ENCODE data around the gene MYL5.
A peak's percentile ranks its signal among the peaks of the same experiment; 100 is the strongest.

MYL5 gene

GRCh38 chr4:657834-658667 lies 16.3 kb upstream of the MYL5 start:
- peak; percentile 9; the same call in 2 of the 3 replicates for ATAC-seq
- TF ChIP-seq ESRRG (CRISPR knock-in tag; IDR thresholded peaks at IDR 0.05): no peak
- TF ChIP-seq, protein P1, sequence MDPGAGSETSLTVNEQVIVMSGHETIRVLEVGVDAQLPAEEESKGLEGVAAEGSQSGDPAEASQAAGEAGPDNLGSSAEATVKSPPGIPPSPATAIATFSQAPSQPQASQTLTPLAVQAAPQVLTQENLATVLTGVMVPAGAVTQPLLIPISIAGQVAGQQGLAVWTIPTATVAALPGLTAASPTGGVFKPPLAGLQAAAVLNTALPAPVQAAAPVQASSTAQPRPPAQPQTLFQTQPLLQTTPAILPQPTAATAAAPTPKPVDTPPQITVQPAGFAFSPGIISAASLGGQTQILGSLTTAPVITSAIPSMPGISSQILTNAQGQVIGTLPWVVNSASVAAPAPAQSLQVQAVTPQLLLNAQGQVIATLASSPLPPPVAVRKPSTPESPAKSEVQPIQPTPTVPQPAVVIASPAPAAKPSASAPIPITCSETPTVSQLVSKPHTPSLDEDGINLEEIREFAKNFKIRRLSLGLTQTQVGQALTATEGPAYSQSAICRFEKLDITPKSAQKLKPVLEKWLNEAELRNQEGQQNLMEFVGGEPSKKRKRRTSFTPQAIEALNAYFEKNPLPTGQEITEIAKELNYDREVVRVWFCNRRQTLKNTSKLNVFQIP (CRISPR knock-in tag; IDR thresholded peaks at IDR 0.05; ENCODE audit: borderline replicate concordance, low read depth): no peak
- TF ChIP-seq CSDC2 (CRISPR knock-in tag; IDR thresholded peaks at IDR 0.05): no peak
- TF ChIP-seq ZFP30 (CRISPR knock-in tag; IDR thresholded peaks at IDR 0.05): no peak
- no peak for TF ChIP-seq TOX (CRISPR knock-in tag; IDR thresholded peaks at IDR 0.05; ENCODE audit: borderline replicate concordance)
- no peak for TF ChIP-seq ZNF565 (CRISPR knock-in tag; conservative IDR thresholded peaks at IDR 0.05; ENCODE audit: low read depth)
- no peak for TF ChIP-seq ISL1 (CRISPR knock-in tag; IDR thresholded peaks at IDR 0.05)
- no peak for TF ChIP-seq RARB (CRISPR knock-in tag; IDR thresholded peaks at IDR 0.05)
- no peak for TF ChIP-seq ZFP3 (CRISPR knock-in tag; IDR thresholded peaks at IDR 0.05)
- TF ChIP-seq ZNF8 (CRISPR knock-in tag; IDR thresholded peaks at IDR 0.05): no peak
- no peak for TF ChIP-seq OSR1 (CRISPR knock-in tag; IDR thresholded peaks at IDR 0.05)
- no peak for TF ChIP-seq ZNF70 (CRISPR knock-in tag; IDR thresholded peaks at IDR 0.05)
- TF ChIP-seq SNAI2 (CRISPR knock-in tag; IDR thresholded peaks at IDR 0.05): no peak

- ATAC-seq: no peak
- TF ChIP-seq ZFP30 (CRISPR knock-in tag; IDR thresholded peaks at IDR 0.05) (no peak), ARNTL (CRISPR knock-in tag; IDR thresholded peaks at IDR 0.05; ENCODE audit: borderline replicate concordance, low read depth) (no peak), GLIS3 (CRISPR knock-in tag; IDR thresholded peaks at IDR 0.05) (no peak), ZNF70 (CRISPR knock-in tag; IDR thresholded peaks at IDR 0.05) (no peak), BACH2 (CRISPR knock-in tag; IDR thresholded peaks at IDR 0.05; ENCODE audit: borderline replicate concordance) (no peak), ZC3H10 (CRISPR knock-in tag; IDR thresholded peaks at IDR 0.05) (no peak), PPARA (CRISPR knock-in tag; IDR thresholded peaks at IDR 0.05; ENCODE audit: borderline replicate concordance) (no peak), RARB (CRISPR knock-in tag; IDR thresholded peaks at IDR 0.05) (no peak), CSDC2 (CRISPR knock-in tag; IDR thresholded peaks at IDR 0.05) (no peak)
- TF ChIP-seq, protein P1 (CRISPR knock-in tag; IDR thresholded peaks at IDR 0.05; ENCODE audit: borderline replicate concordance, low read depth): no peak
- TF ChIP-seq, protein P2, sequence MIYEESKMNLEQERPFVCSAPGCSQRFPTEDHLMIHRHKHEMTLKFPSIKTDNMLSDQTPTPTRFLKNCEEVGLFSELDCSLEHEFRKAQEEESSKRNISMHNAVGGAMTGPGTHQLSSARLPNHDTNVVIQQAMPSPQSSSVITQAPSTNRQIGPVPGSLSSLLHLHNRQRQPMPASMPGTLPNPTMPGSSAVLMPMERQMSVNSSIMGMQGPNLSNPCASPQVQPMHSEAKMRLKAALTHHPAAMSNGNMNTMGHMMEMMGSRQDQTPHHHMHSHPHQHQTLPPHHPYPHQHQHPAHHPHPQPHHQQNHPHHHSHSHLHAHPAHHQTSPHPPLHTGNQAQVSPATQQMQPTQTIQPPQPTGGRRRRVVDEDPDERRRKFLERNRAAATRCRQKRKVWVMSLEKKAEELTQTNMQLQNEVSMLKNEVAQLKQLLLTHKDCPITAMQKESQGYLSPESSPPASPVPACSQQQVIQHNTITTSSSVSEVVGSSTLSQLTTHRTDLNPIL (CRISPR knock-in tag; IDR thresholded peaks at IDR 0.05; ENCODE audit: low read depth): no peak
Measured at GRCh38 chr4:658681-659667, 15.4 kb upstream of the MYL5 start.

DNA sequence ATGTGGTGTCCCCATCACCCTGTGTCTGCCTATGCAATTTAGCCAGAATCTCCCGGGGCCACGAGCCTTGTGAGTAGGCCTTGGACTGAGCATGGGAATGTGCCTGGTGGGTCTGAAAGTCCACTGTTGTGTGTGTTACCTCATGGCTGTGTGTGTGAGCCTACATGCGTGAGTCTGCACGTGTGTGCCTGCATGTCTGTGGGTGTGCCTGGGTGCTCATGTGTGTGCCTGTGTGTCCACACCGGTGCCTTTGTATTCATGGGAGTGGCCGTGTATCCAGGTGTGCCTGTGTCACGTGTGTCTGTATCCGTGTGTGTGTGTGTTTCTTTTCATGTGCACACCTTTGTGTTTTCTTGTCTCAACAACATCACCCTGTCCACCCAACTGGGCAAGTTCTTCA lies 14.5 kb upstream of the MYL5 start:
- no peak for ATAC-seq
- TF ChIP-seq GLIS3 (CRISPR knock-in tag; IDR thresholded peaks at IDR 0.05): no peak
- TF ChIP-seq ZC3H10 (CRISPR knock-in tag; IDR thresholded peaks at IDR 0.05): no peak
- TF ChIP-seq ZNF8 (CRISPR knock-in tag; IDR thresholded peaks at IDR 0.05): no peak
- no peak for TF ChIP-seq ZFP3 (CRISPR knock-in tag; IDR thresholded peaks at IDR 0.05)
- no peak for TF ChIP-seq ARNTL (CRISPR knock-in tag; IDR thresholded peaks at IDR 0.05; ENCODE audit: borderline replicate concordance, low read depth)
- TF ChIP-seq SNAI2 (CRISPR knock-in tag; IDR thresholded peaks at IDR 0.05): no peak
- TF ChIP-seq ISL1 (CRISPR knock-in tag; IDR thresholded peaks at IDR 0.05): no peak
- TF ChIP-seq, protein P3, sequence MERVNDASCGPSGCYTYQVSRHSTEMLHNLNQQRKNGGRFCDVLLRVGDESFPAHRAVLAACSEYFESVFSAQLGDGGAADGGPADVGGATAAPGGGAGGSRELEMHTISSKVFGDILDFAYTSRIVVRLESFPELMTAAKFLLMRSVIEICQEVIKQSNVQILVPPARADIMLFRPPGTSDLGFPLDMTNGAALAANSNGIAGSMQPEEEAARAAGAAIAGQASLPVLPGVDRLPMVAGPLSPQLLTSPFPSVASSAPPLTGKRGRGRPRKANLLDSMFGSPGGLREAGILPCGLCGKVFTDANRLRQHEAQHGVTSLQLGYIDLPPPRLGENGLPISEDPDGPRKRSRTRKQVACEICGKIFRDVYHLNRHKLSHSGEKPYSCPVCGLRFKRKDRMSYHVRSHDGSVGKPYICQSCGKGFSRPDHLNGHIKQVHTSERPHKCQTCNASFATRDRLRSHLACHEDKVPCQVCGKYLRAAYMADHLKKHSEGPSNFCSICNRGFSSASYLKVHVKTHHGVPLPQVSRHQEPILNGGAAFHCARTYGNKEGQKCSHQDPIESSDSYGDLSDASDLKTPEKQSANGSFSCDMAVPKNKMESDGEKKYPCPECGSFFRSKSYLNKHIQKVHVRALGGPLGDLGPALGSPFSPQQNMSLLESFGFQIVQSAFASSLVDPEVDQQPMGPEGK (CRISPR knock-in tag; IDR thresholded peaks at IDR 0.05; ENCODE audit: borderline replicate concordance): no peak
- no peak for TF ChIP-seq ZNF565 (CRISPR knock-in tag; conservative IDR thresholded peaks at IDR 0.05; ENCODE audit: low read depth)
- no peak for TF ChIP-seq OSR1 (CRISPR knock-in tag; IDR thresholded peaks at IDR 0.05)
- no peak for TF ChIP-seq TSHZ2 (CRISPR knock-in tag; IDR thresholded peaks at IDR 0.05)
- TF ChIP-seq, protein P2 (CRISPR knock-in tag; IDR thresholded peaks at IDR 0.05; ENCODE audit: low read depth): no peak
- TF ChIP-seq CSDC2 (CRISPR knock-in tag; IDR thresholded peaks at IDR 0.05): no peak
- TF ChIP-seq ZNF70 (CRISPR knock-in tag; IDR thresholded peaks at IDR 0.05): no peak
- TF ChIP-seq TCF4 (CRISPR knock-in tag; IDR thresholded peaks at IDR 0.05; ENCODE audit: borderline replicate concordance): no peak
